MV-4-11 (cell line): Measurements from ENCODE around the gene NCOA7.
"Not testable (repeated sequence)": the region's sequence is repeated elsewhere in the genome, so short reads cannot be mapped to it uniquely, and the experiment has no call there.

Experiments
- DNase-seq: peaks from one replicate; lab custom pipeline; 2025; lab: John Stamatoyannopoulos, UW

The NCOA7 gene

GRCh38 chr6:125945378-125946141, 154.8 kb downstream of the NCOA7 start:
- no peak for DNase-seq

GRCh38 chr6:125947615-125948014, 156.9 kb downstream of the NCOA7 start:
- no peak for DNase-seq

GRCh38 chr6:125948455-125948854, 157.7 kb downstream of the NCOA7 start:
- peak; percentile 31 for DNase-seq

- DNase-seq, result no peak
Measured at GRCh38 chr6:125949069-125949468, 158.3 kb downstream of the NCOA7 start.

DNA sequence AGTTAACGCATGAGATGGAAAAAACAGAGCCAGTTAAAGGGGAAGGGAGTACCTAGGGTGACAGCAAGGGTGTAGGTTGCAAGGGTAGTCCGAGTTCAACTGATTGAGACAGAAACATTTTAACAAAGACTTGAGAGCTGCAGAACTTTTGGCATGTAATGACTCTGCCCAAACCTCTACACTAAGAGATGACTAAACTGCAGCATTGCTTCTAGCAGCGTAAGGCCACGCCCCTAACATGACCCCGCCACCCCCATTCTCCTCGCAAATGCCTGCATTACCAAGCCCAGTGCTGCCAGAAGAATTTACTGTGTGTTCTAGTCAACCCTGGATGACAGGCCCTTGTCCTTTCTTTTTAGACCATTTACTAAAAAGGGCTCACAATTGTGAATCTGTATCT, 159.5 kb downstream of the NCOA7 start:
- DNase-seq, result no peak

- not testable (repeated sequence) for DNase-seq
Measured at GRCh38 chr6:125950716-125951115, 160.0 kb downstream of the NCOA7 start.

- DNase-seq, result no peak
Measured at GRCh38 chr6:125951323-125951722, 160.6 kb downstream of the NCOA7 start.

DNA sequence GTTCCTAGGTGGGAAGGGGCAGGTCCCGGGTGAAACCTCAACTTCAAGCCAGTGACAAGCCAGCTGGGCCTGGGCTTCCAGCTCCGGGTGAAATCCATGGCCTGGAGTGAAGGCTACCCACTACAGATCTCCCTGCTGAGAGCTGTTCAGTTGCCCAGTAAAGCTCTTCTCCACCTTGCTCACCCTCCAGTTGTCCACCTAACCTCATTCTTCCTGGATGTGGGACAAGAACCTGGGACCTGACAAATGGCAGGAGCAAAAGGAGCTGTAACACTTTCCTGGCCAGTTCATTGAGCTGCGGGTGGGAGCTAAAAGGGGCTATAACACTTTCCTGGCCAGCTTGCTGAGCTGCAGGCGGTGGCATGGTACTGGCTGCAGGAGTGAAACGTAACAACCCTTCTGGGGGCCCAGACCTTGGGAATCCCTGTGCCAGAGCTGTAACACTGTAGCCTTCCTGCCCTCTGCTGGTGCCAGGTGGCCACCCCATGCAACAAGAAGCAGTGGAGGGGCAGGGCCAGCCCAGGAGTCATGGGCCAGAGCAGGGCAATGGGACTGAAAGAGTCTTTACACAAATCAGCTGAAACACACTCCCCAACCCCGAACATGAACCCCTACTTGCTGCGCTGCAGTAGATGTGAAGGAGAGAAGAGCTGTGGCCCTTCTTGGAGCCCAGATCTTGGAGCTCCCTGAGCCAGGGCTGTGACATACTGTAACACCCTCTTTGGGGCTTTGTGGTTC, 162.2 kb downstream of the NCOA7 start:
- peak; percentile 29 for DNase-seq

DNA sequence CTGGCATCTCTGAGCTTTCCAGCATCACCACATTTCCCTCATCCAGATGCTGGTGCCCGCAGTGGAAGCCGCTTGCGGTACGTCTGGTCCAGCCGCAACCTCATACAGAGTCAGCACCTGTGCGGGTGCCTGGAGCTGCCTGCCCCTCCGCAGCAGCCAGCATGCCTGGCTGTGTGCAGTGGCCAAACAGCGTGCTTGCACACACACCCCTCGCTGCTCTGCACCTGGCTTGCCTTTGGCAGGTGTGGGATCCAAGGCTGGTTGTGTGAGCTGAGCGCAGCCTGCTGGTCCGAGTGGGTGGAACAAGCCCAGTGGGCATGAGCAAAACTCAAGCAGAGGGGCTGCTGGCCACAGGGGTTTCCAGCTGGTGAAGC, 162.7 kb downstream of the NCOA7 start:
- no peak for DNase-seq

- DNase-seq, result no peak
Measured at GRCh38 chr6:125954735-125955339, 164.1 kb downstream of the NCOA7 start.

DNA sequence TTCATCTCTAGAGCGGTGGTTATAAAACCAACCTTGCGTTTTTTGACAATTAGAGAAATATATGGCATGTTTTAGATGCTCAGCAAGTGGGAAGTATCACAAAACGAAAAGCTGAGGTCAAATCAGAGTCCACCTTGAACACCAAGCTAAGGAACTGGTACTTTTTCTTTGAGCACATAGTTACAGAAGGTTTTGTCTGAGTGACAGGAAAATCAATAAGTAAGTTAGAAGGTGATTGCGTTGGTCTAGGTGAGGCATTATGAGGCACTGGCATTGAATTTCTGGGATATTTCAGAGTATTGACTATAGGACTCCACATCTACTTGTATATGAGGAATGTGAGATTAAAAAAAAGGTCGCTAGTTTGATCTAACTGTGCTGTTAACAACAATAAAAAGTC, 165.2 kb downstream of the NCOA7 start:
- DNase-seq, result no peak

DNA sequence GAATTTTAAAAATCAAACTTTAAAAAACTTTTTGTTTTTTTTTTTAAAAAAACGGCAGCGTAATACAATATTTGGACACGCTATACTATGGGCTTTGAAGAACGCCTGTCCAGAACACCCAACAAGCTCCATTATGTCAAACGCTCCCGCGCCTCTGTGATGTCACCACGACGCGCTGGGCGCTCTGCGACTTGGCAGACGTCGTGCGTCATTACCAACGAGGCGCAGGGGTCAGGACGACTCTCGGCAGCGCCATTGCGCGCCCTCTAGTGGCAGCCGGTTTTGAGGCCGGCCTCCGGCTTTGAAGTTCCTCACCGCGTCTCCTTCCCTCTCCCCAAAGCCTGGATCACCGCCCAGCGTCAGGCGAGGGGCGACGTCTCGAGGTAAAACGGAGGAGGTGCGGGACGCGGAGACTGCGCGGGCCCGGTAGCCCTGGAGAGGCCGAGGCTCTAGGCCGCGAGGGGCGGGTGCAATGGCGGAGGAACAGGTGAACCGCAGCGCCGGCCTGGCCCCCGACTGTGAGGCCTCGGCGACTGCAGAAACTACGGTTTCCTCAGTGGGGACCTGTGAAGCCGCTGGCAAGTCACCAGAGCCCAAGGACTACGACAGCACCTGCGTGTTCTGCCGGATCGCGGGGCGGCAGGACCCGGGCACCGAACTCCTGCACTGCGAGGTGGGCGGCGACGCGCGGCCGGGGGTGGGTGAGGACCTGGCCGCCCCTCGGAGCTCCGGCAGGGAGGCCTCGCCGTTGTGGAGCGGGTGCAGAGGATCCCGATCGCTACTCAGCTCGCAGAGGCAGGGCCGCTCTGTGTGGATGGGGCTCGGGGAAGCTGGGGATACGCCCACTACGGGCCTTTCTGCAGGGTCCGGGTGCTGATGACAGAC, 166.0 kb downstream of the NCOA7 start, which contains the start of gene HINT3:
Gene HINT3 (plus strand): TSS at position 265 of the 885 bp plus-strand sequence. CDS start 208 bp downstream, at position 473.
- DNase-seq, result peak; percentile 97

- DNase-seq, result no peak
Measured at GRCh38 chr6:125957391-125957693, 166.6 kb downstream of the NCOA7 start.

- DNase-seq, result peak; percentile 74
Measured at GRCh38 chr6:125957845-125958244, 167.1 kb downstream of the NCOA7 start.

GRCh38 chr6:125959041-125959440, 168.3 kb downstream of the NCOA7 start:
- DNase-seq, result no peak

DNA sequence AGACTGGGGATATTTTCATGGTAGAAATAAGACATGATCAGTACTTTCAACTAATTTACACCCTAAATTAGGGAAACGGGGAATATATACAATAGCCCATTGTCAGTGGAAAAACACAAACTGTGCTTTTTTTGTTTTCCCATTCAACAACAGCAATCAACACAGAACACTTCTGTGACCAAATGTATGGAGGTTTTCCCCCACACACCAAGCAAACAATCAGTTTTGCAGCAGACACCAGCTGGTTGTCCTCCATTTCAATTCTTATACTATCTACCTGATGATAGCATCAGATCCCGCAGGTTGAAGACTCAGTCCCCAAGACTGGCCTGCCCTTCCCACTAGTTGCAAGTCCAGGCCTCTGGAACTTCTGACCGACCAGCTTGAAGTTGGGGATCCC, 170.4 kb downstream of the NCOA7 start:
- DNase-seq, result no peak

DNA sequence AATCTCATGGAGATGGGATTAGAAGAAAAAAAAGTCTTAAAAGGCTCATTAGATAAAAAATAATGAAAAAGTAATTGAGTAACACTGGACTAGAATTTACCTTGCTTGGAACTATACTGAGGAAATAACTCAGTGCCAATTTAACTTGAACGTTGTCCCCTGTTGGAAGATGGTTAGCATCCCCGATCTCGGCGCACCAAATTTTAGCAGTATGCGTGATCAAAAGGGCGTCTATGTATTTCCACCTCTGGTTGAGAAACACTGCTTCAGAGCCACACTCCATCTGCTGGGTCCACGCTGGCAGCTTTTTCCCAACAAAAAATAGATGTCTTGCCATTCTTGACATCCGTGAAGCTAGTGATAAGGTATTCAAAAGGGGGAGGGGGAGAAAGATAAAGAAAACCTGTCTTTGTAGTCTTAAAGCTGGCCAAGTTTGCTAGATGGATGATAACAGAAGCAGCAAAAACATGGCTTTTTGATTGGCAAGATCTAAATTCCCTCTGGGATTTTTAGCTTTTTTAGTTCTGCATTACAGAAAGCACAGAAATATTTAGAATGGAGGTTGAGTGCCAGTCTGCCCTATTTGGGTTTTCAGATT, 172.2 kb downstream of the NCOA7 start:
- DNase-seq, result no peak

DNA sequence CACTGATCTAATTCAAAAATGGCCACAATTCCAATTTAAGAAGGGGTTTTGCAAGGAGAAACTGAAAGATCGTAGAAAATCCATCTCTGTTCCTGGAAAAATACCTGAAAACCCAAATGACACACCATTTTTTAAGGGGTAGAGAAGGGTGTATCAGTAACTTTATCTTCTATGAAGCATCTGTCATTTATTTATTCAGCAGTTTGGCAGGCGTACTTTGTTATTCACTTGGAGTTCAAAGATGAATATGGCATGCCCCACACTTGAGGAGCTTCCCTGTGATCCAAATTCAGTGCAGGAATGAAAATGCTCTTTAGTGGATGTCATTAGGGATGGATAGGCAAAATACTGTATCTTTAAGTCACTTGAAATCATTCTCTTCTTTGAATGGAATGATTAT, 173.1 kb downstream of the NCOA7 start:
- no peak for DNase-seq

- DNase-seq, result no peak
Measured at GRCh38 chr6:125966569-125966968, 175.8 kb downstream of the NCOA7 start.

DNA sequence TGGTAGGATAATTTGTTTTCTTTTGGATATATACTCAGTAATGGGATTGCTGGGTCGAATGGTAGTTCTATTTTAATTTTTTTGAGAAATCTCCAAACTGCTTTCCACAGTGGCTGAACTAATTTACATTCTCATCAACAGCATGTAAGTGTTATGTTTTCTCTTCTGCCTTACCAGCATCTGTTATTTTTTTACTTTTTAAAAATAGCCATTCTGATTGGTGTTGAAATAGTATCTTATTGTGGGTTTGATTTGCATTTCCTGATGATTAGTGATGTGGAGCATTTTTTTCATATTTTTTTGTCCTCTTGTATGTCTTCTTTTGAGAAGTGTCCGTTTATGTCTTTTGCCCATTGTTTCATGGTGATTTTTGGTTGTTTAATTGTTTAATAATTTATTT, 177.7 kb downstream of the NCOA7 start:
- DNase-seq, result no peak

- no peak for DNase-seq
Measured at GRCh38 chr6:125970760-125971159, 180.0 kb downstream of the NCOA7 start.

GRCh38 chr6:125972478-125972877, 181.7 kb downstream of the NCOA7 start:
- not testable (repeated sequence) for DNase-seq
